Endothelial cell of umbilical vein (primary cell): Measurements from ENCODE around the gene TXLNA.

Experiments used
- CTCF ChIP-seq, 2 donors: IDR thresholded peaks; 1 replicate in 1 of 2; 2 replicates in 1 of 2; pipeline ENCODE4 v1.5.1; 2011; ENCODE audit warnings: low read length in 2 of 2, mild to moderate bottlenecking in 2 of 2, moderate library complexity in 2 of 2, control low read depth in 1 of 2, inconsistent platforms in 1 of 2, low read depth in 1 of 2; ENCODE audit not compliant: insufficient read depth in 1 of 2; ENCODE audit errors: extremely low read depth in 1 of 2
- EZH2 ChIP-seq: IDR thresholded peaks from 2 replicates; pipeline ENCODE4 v1.6.1; 2012; ENCODE audit warnings: borderline replicate concordance, low read depth, mild to moderate bottlenecking, moderate library complexity, low read length, inconsistent platforms; ENCODE audit not compliant: severe bottlenecking
- MAX ChIP-seq: IDR thresholded peaks from 2 replicates; pipeline ENCODE4 v1.6.1; 2011; ENCODE audit not compliant: insufficient read depth, insufficient read length
- POLR2A ChIP-seq: IDR thresholded peaks from 2 replicates; pipeline ENCODE4 v1.6.1; 2012; ENCODE audit warnings: low read depth, mild to moderate bottlenecking, control low read depth, low read length

GRCh38 chr1:32216566-32216965, 37.1 kb downstream of the TXLNA start:
- TF ChIP-seq EZH2 (no peak), CTCF (IDR thresholded peaks at IDR 0.05; ENCODE audit: extremely low read depth in 1 of 2, insufficient read depth in 1 of 2, low read depth in 1 of 2, low read length in 2 of 2) (no peak), POLR2A (no peak), MAX (no peak)
